Glutamatergic neuron (in vitro differentiated cells): Measurements from ENCODE around the gene PTGR2. TPM values are rescaled to one million over a fixed set of nuclear protein-coding genes. Genes with fewer than 3 reads are reported as not detected.

Experiments
- DNase-seq: peaks from one replicate; pipeline ENCODE4 v3.0.0; 2022
- H3K27ac Mint-ChIP-seq: one replicate; pipeline ENCODE4 v1.8.0; 2020; ENCODE audit warnings: mild to moderate bottlenecking, mixed read lengths, inconsistent platforms; ENCODE audit not compliant: unreplicated experiment
- H3K27me3 Mint-ChIP-seq: one replicate; pipeline ENCODE4 v1.8.0; 2020; ENCODE audit warnings: mild to moderate bottlenecking, moderate library complexity, mixed read lengths, inconsistent platforms; ENCODE audit not compliant: unreplicated experiment
- H3K36me3 Mint-ChIP-seq: one replicate; pipeline ENCODE4 v1.8.0; 2020; ENCODE audit warnings: mild to moderate bottlenecking, mixed read lengths, inconsistent platforms; ENCODE audit not compliant: unreplicated experiment
- H3K4me1 Mint-ChIP-seq: one replicate; pipeline ENCODE4 v1.8.0; 2020; ENCODE audit warnings: mild to moderate bottlenecking, low read depth, mixed read lengths, inconsistent platforms; ENCODE audit not compliant: unreplicated experiment
- H3K4me3 Mint-ChIP-seq: one replicate; pipeline ENCODE4 v1.8.0; 2020; ENCODE audit warnings: mild to moderate bottlenecking, mixed read lengths, inconsistent platforms; ENCODE audit not compliant: unreplicated experiment
- H3K9me3 Mint-ChIP-seq: one replicate; pipeline ENCODE4 v1.8.0; 2020; ENCODE audit warnings: mild to moderate bottlenecking, moderate library complexity, mixed read lengths, inconsistent platforms; ENCODE audit not compliant: unreplicated experiment
- total RNA-seq: library from RNA; stranded (reverse); fragmentation: NEBNext Ultra II Directional; extraction: Animal tissue kit (Norgen Biotek cat#: 25700); gene quantifications from one replicate; pipeline ENCODE4 v1.2.1, GENCODE V29; 2021; ENCODE audit not compliant: unreplicated experiment
- TF ChIP-seq, protein P1 (sequence below): fragments of 200-600 bp; sonication (generic); IDR thresholded peaks from one replicate; pipeline ENCODE4 v1.5.0; 2021; ENCODE audit not compliant: partially characterized antibody, unreplicated experiment

The PTGR2 gene
- total RNA-seq, 1 donor from 2014 or later: 8.7 TPM

GRCh38 chr14:73815849-73816248 is 35.8 kb upstream of the PTGR2 start:
- Mint-ChIP-seq H3K4me1 (no peaks in the 10 kb centered on the region), H3K4me3 (no peak overlapping the region), H3K27ac (no peak overlapping the region), H3K36me3 (no peaks in the 10 kb centered on the region), H3K27me3 (no peaks in the 10 kb centered on the region), H3K9me3 (peaks cover 2% of the 10 kb centered on the region)
- DNase-seq: no peak
- TF ChIP-seq, protein P1, sequence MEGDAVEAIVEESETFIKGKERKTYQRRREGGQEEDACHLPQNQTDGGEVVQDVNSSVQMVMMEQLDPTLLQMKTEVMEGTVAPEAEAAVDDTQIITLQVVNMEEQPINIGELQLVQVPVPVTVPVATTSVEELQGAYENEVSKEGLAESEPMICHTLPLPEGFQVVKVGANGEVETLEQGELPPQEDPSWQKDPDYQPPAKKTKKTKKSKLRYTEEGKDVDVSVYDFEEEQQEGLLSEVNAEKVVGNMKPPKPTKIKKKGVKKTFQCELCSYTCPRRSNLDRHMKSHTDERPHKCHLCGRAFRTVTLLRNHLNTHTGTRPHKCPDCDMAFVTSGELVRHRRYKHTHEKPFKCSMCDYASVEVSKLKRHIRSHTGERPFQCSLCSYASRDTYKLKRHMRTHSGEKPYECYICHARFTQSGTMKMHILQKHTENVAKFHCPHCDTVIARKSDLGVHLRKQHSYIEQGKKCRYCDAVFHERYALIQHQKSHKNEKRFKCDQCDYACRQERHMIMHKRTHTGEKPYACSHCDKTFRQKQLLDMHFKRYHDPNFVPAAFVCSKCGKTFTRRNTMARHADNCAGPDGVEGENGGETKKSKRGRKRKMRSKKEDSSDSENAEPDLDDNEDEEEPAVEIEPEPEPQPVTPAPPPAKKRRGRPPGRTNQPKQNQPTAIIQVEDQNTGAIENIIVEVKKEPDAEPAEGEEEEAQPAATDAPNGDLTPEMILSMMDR: no peak

- Mint-ChIP-seq H3K9me3 (peaks cover 4% of the 10 kb centered on the region), H3K27ac (no peak overlapping the region), H3K4me3 (no peak overlapping the region), H3K4me1 (no peaks in the 10 kb centered on the region), H3K27me3 (no peaks in the 10 kb centered on the region), H3K36me3 (no peaks in the 10 kb centered on the region)
- TF ChIP-seq, protein P1: no peak
- no peak for DNase-seq
These were observed 35.2 kb upstream of the PTGR2 start for GRCh38 chr14:73816393-73816816.

GRCh38 chr14:73817020-73817655 is 34.5 kb upstream of the PTGR2 start:
- H3K27me3 Mint-ChIP-seq: no peaks in the 10 kb centered on the region
- H3K36me3 Mint-ChIP-seq: no peaks in the 10 kb centered on the region
- TF ChIP-seq, protein P1: no peak
- H3K4me3 Mint-ChIP-seq: no peak overlapping the region
- H3K9me3 Mint-ChIP-seq: peaks cover 4% of the 10 kb centered on the region
- no peak overlapping the region for H3K27ac Mint-ChIP-seq
- H3K4me1 Mint-ChIP-seq: no peaks in the 10 kb centered on the region
- no peak for DNase-seq

DNA sequence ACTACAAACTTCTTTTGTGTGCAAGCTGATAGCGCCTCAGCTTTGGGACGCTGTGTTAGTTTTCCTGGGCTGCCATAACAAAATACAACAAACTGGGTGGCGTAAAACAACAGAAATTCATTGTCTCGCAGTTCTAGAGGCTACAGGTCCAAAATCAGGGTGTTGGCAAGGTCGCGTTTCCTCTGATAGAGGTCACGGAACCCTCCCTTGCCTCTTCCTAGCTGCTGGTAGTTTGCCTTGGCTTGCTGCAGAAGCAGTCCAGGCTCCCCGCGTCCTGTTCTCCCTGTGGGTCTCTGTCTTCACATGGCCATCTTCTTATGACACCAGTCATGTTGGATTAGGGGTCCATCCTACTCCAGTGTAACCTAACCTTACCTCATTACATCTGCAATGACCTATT is 32.8 kb upstream of the PTGR2 start:
- no peak overlapping the region for H3K27ac Mint-ChIP-seq
- no peak overlapping the region for H3K4me3 Mint-ChIP-seq
- peaks cover 4% of the 10 kb centered on the region for H3K9me3 Mint-ChIP-seq
- no peaks in the 10 kb centered on the region for H3K4me1 Mint-ChIP-seq
- no peak for DNase-seq
- H3K36me3 Mint-ChIP-seq: no peaks in the 10 kb centered on the region
- no peaks in the 10 kb centered on the region for H3K27me3 Mint-ChIP-seq
- TF ChIP-seq, protein P1: no peak

DNA sequence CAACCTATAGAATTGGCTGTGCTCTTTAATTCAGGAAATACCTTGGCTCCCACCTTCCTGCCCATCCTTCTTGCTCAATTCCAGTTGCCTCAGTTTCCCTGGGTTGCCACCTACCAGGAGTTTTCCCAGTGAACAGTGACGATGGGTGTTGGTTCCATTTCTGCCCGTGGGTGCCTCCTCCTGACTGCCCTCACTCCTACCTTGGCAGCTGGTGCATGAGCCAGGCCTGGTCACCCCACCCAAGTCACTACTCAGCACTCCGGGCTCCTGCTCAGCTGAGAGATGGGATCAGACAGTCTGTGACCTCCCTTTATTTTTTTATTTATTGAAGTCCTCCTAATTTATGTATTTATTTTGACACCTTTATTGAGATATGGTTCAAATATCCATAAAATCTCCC is 31.0 kb upstream of the PTGR2 start:
- H3K27me3 Mint-ChIP-seq: no peaks in the 10 kb centered on the region
- H3K4me3 Mint-ChIP-seq: no peak overlapping the region
- TF ChIP-seq, protein P1: no peak
- no peak overlapping the region for H3K27ac Mint-ChIP-seq
- DNase-seq: no peak
- H3K4me1 Mint-ChIP-seq: no peaks in the 10 kb centered on the region
- H3K36me3 Mint-ChIP-seq: no peaks in the 10 kb centered on the region
- H3K9me3 Mint-ChIP-seq: peaks cover 4% of the 10 kb centered on the region
